C4-2B (cell line): ENCODE data around the gene NFYC.

Source experiments
- ZFX ChIP-seq: fragments of 450-650 bp; IDR thresholded peaks from 2 replicates; pipeline ENCODE4 v1.6.1; 2017
- TF ChIP-seq, protein P1 (sequence below): fragments of 450-650 bp; conservative IDR thresholded peaks from 2 replicates; pipeline ENCODE4 v1.5.1; 2017; ENCODE audit warnings: mild to moderate bottlenecking

GRCh38 chr1:40819101-40819500 is 127.6 kb downstream of the NFYC start:
- TF ChIP-seq, protein P1, sequence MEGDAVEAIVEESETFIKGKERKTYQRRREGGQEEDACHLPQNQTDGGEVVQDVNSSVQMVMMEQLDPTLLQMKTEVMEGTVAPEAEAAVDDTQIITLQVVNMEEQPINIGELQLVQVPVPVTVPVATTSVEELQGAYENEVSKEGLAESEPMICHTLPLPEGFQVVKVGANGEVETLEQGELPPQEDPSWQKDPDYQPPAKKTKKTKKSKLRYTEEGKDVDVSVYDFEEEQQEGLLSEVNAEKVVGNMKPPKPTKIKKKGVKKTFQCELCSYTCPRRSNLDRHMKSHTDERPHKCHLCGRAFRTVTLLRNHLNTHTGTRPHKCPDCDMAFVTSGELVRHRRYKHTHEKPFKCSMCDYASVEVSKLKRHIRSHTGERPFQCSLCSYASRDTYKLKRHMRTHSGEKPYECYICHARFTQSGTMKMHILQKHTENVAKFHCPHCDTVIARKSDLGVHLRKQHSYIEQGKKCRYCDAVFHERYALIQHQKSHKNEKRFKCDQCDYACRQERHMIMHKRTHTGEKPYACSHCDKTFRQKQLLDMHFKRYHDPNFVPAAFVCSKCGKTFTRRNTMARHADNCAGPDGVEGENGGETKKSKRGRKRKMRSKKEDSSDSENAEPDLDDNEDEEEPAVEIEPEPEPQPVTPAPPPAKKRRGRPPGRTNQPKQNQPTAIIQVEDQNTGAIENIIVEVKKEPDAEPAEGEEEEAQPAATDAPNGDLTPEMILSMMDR: no peak
- TF ChIP-seq ZFX: no peak
